Activated B cell treated with CpG ODN at 0.5 μM for 24 hours (primary cell): ENCODE measurements around the gene M1AP. TPM values are rescaled to one million over a fixed set of nuclear protein-coding genes. Genes with fewer than 3 reads are reported as not detected.

Source experiments
- ATAC-seq: fragments of 200-7000 bp; cut with Tn5 transposase; one replicate; pipeline ENCODE4 v1.10.0; 2021; ENCODE audit warnings: low read depth, mild to moderate bottlenecking, moderate library complexity
- CTCF ChIA-PET: fragments of 350-600 bp; sonication (Branson Sonifier 250); formaldehyde crosslinking; loops from one replicate; lab custom pipeline; 2021; ENCODE audit warnings: antibody characterized with exemption; lab: Charles Lee
- POLR2A ChIA-PET: fragments of 350-600 bp; sonication (Branson Sonifier 250); formaldehyde crosslinking; loops from one replicate; lab custom pipeline; 2021; ENCODE audit warnings: antibody characterized with exemption; lab: Charles Lee
- DNase-seq: peaks from one replicate; pipeline ENCODE4 v3.0.0; 2022
- H3K27ac Mint-ChIP-seq: one replicate; pipeline ENCODE4 v1.8.0; 2020; ENCODE audit warnings: mixed read lengths
- H3K27me3 Mint-ChIP-seq: one replicate; pipeline ENCODE4 v1.8.0; 2021; ENCODE audit warnings: mixed read lengths
- H3K36me3 Mint-ChIP-seq: one replicate; pipeline ENCODE4 v1.8.0; 2021; ENCODE audit warnings: low read depth, mixed read lengths
- H3K4me1 Mint-ChIP-seq: one replicate; pipeline ENCODE4 v1.8.0; 2021; ENCODE audit warnings: mixed read lengths
- H3K4me3 Mint-ChIP-seq: one replicate; pipeline ENCODE4 v1.8.0; 2020; ENCODE audit warnings: mild to moderate bottlenecking, mixed read lengths
- H3K9me3 Mint-ChIP-seq: one replicate; pipeline ENCODE4 v1.8.0; 2020; ENCODE audit warnings: mixed read lengths
- CTCF ChIP-seq: fragments of 200-600 bp; IDR thresholded peaks from one replicate; pipeline ENCODE4 v1.8.0; 2022; ENCODE audit warnings: antibody characterized with exemption, mild to moderate bottlenecking
- intact Hi-C: fragments of 100-400 bp; cut with micrococcal nuclease; formaldehyde crosslinking; loops from one replicate; pipeline ENCODE4 v1.15.1; 2024
- total RNA-seq: library from RNA; stranded (reverse); gene quantifications from 2 replicates; pipeline ENCODE4 v1.2.3, GENCODE V29; 2022

Gene M1AP
- total RNA-seq, 1 donor from 2014 or later: not detected

- Mint-ChIP-seq H3K4me1 (no peaks in the 10 kb centered on the region), H3K9me3 (no peaks in the 10 kb centered on the region), H3K4me3 (no peak overlapping the region), H3K27ac (no peak overlapping the region), H3K27me3 (peaks cover 24% of the 10 kb centered on the region), H3K36me3 (no peaks in the 10 kb centered on the region)
- DNase-seq: no peak
- POLR2A ChIA-PET: interaction anchor here (0.5 to 0.8 kb wide), 3 partner anchors 15 to 398 kb away, joined by 3 to 4 read pairs (median 3); partner anchors contain the start of gene SEMA4F
- CTCF ChIA-PET: no interaction called here
- no peak for TF ChIP-seq CTCF
- ATAC-seq: no peak
- intact Hi-C loops: no loop called here
Observed at GRCh38 chr2:74593826-74594772, 54.0 kb downstream of the M1AP start.

GRCh38 chr2:74588664-74589063, 59.5 kb downstream of the M1AP start:
- peaks cover 10% of the 10 kb centered on the region for H3K27me3 Mint-ChIP-seq
- POLR2A ChIA-PET: interaction anchor here (0.6 to 3.2 kb wide), 8 partner anchors 60 to 339 kb away, joined by 3 to 24 read pairs (median 4); partner anchors contain the start of genes CCDC142, INO80B, PCGF1 and TTC31

GRCh38 chr2:74587664-74588277, 60.4 kb downstream of the M1AP start:
- peak; percentile 96 for ATAC-seq
- H3K4me3 Mint-ChIP-seq: no peak overlapping the region
- no peak for TF ChIP-seq CTCF
- H3K36me3 Mint-ChIP-seq: no peaks in the 10 kb centered on the region
- peaks cover 4% of the 10 kb centered on the region for H3K27me3 Mint-ChIP-seq
- H3K4me1 Mint-ChIP-seq: peaks cover 8% of the 10 kb centered on the region
- no peak overlapping the region for H3K27ac Mint-ChIP-seq
- ChIA-PET POLR2A (interaction anchor here (0.6 to 3.2 kb wide), 13 partner anchors 14 to 338 kb away, joined by 3 to 24 read pairs (median 4); partner anchors contain the start of genes AUP1, CCDC142, HTRA2 and INO80B), CTCF (interaction anchor here (0.6 to 5.5 kb wide), 24 partner anchors 10 to 763 kb away, joined by 3 to 85 read pairs (median 6); partner anchors contain the start of genes CCDC142, INO80B, PCGF1 and TLX2)
- intact Hi-C loops: loop anchor here (1.0 to 5.0 kb wide), 10 partner anchors 13 to 255 kb away; partner anchors contain the start of genes AUP1, C2orf81, DOK1 and HTRA2
- DNase-seq: peak; percentile 43
- H3K9me3 Mint-ChIP-seq: no peaks in the 10 kb centered on the region

More at GRCh38 chr2:74588664-74589063, 59.5 kb downstream of the M1AP start:
- DNase-seq (no peak), ATAC-seq (no peak)
- Mint-ChIP-seq H3K4me3 (no peak overlapping the region), H3K9me3 (no peaks in the 10 kb centered on the region), H3K36me3 (no peaks in the 10 kb centered on the region), H3K27ac (no peak overlapping the region), H3K4me1 (peaks cover 8% of the 10 kb centered on the region)
- TF ChIP-seq CTCF: no peak
- CTCF ChIA-PET: interaction anchor here (0.8 to 5.5 kb wide), 22 partner anchors 10 to 765 kb away, joined by 3 to 85 read pairs (median 6); partner anchors contain the start of genes CCDC142, INO80B, PCGF1 and TTC31
- intact Hi-C loops: loop anchor here (5.0 kb wide), 1 partner anchor 256 kb away; no protein-coding TSS in a partner anchor

- Mint-ChIP-seq H3K27ac (peak overlapping the region; percentile 60), H3K9me3 (no peaks in the 10 kb centered on the region)
- ATAC-seq: no peak
Observed at GRCh38 chr2:74585406-74586185, 62.5 kb downstream of the M1AP start.

More at GRCh38 chr2:74585406-74586185, 62.5 kb downstream of the M1AP start:
- DNase-seq: no peak
- TF ChIP-seq CTCF: no peak
- intact Hi-C loops: loop anchor here (2.0 to 5.0 kb wide), 4 partner anchors 15 to 253 kb away; partner anchors contain the start of gene DOK1
- Mint-ChIP-seq H3K4me3 (peak overlapping the region; percentile 4), H3K27me3 (no peaks in the 10 kb centered on the region), H3K4me1 (peaks cover 8% of the 10 kb centered on the region), H3K36me3 (no peaks in the 10 kb centered on the region)
- ChIA-PET POLR2A (interaction anchor here (0.6 to 2.9 kb wide), 5 partner anchors 55 to 386 kb away, joined by 4 to 10 read pairs (median 5); partner anchors contain the start of genes AUP1, HTRA2 and WBP1), CTCF (interaction anchor here (0.7 to 5.5 kb wide), 15 partner anchors 11 to 762 kb away, joined by 3 to 85 read pairs (median 6); partner anchors contain the start of genes CCDC142, PCGF1, TTC31 and WBP1)
